ENCODE measurements around the gene LCP1.
"Not testable (repeated sequence)": the region's sequence is repeated elsewhere in the genome, so short reads cannot be mapped to it uniquely, and the experiment has no call there.

Gene LCP1

DNA sequence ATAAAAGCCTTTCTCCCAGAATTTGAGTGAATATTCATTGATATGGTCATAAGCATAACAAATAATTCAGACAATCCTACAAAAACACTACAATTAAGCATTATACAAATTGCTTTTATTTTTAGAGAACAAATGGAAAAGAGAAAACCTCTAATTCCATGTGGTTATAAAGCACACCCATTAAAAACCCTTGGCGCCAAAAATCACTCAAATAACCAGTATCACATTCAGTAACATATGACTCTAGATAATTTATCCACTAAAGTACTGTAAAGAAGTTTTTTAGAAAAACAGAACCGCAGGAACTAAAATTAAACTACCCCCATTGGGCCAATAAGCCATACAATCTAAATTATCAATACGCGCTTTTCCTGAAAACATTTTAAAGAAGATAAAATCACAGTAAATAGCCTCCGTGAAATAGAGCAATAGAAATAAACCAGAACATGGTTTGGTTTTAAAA is 569 bp downstream of the LCP1 start:
- no peak for DNase-seq

DNA sequence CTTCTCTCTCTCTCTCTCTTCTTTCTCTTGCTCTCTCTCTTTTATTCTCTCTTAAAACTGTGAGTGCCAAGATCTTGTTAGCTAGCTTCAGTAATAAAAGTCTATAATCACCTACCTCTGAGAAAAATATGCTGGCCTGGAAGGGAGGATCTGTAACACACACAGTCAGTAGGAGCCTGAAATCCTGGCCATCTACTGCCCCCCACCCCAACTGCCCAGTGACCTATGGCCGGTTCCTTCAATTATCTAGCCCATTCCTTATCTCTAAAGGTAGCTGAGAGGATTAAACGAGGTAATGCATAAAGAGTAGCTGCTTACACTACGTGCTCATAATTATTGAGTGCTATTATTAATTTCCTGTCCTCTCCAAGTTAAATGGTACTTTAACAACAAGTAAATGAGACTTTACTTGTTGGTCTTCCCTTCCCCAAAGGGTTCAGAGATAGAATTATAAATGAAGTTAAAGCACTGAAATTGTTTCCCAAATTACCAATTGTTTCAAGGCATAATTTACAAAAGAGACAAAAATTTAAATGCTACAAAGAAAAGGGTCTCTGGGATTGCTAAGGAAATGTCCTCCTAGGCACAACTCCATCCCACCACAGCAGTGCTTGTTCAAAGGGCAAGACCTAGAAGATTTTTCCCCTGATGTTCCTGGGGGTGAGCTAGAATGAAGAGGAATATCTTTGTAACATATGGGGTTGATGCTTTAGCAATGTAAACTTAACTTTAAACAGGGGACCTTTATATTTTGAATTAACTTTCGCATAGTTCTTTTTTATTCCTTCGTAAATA is 1.8 kb downstream of the LCP1 start:
- no peak for DNase-seq

GRCh38 chr13:46179491-46179908 is 2.5 kb downstream of the LCP1 start:
- no peak for DNase-seq

- DNase-seq: no peak
Measured at GRCh38 chr13:46178821-46179220, 3.2 kb downstream of the LCP1 start.

DNA sequence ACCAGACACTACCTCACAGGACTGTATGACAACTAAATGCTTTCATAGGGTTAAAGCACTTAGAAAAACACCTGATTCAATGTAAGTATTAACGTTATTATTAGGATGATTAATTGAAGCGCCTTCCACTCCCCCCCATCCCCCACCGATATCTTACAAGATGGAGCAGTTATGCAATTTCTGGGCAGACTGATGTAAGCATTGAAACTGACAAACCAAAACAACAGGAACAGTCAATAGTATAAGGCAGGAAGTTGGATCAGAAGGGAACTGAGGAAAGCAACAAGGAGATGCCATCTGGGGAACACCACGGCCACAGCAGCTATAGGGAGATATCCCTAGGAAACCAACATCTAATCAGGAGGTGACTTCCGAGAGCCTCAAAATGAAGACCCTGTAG is 3.8 kb downstream of the LCP1 start:
- no peak for DNase-seq

GRCh38 chr13:46176756-46177155 is 5.2 kb downstream of the LCP1 start:
- DNase-seq: no peak

GRCh38 chr13:46173656-46174055 is 8.3 kb downstream of the LCP1 start:
- DNase-seq: no peak

DNA sequence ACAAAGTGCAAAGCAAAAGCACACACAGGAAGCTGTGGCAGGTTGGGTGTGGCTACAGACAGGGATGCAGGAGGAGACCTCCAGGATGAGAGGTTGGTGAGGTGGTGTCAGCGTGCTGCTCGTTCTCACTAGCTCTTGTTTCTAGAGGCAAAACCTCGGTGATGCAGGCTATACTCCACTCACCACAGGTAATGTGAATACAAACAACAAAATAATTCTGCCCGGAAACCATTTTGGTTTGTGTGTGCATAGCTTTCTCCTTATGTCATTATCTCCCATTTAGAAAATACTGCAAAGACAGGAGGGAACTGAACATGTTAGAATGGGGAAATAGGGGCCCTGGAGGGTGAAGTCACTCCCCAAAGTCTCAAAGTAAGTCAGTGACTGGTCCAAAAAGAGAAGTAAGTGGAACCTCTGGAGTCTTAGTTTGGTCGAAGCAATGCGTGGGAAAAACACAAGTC is 9.4 kb downstream of the LCP1 start:
- DNase-seq: no peak

- no peak for DNase-seq
Measured at GRCh38 chr13:46171739-46172138, 10.2 kb downstream of the LCP1 start.

- no peak for DNase-seq
Measured at GRCh38 chr13:46171217-46171616, 10.8 kb downstream of the LCP1 start.

GRCh38 chr13:46170687-46171086 is 11.3 kb downstream of the LCP1 start:
- no peak for DNase-seq

- DNase-seq: no peak
Measured at GRCh38 chr13:46170268-46170667, 11.7 kb downstream of the LCP1 start.

DNA sequence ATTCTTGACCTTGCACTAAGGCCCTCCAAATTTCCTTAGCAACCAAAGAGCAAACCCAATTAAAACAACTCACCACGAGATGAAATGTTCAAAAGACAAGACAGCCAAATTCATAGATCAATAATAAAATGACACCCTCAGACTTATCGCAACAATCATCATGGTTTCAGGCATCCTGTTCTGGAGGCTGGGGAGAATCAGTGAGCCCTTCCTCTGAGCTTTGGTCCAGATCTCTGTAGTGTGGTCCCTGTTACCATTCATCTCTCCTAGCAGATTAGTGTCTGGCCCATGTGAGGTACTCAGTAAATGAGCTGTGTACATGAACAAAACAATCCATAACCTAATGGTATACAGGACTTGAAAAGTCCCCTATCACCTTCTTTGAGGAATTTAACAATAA is 12.2 kb downstream of the LCP1 start:
- DNase-seq: no peak

GRCh38 chr13:46168783-46169182 is 13.2 kb downstream of the LCP1 start:
- DNase-seq: no peak

- DNase-seq: peak; percentile 5
Measured at GRCh38 chr13:46168341-46168740, 13.6 kb downstream of the LCP1 start.

- DNase-seq: no peak
Measured at GRCh38 chr13:46166947-46167610, 14.9 kb downstream of the LCP1 start.

- DNase-seq: no peak
Measured at GRCh38 chr13:46166224-46166584, 15.8 kb downstream of the LCP1 start.

- no peak for DNase-seq
Measured at GRCh38 chr13:46165485-46166223, 16.3 kb downstream of the LCP1 start.

- no peak for DNase-seq
Measured at GRCh38 chr13:46164661-46165060, 17.3 kb downstream of the LCP1 start.

DNA sequence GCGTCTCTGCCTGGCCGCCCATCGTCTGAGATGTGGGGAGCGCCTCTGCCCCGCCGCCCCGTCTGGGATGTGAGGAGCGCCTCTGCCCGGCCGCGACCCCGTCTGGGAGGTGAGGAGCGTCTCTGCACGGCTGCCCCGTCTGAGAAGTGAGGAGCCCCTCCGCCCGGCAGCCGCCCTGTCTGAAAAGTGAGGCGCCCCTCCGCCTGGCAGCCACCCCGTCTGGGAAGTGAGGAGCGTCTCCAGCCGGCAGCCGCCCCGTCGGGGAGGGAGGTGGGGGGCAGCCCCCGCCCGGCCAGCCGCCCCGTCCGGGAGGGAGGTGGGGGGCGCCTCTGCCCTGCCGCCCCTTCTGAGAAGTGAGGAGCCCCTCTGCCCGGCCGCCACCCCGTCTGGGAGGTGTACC is 19.2 kb downstream of the LCP1 start:
- DNase-seq: not testable (repeated sequence)

DNA sequence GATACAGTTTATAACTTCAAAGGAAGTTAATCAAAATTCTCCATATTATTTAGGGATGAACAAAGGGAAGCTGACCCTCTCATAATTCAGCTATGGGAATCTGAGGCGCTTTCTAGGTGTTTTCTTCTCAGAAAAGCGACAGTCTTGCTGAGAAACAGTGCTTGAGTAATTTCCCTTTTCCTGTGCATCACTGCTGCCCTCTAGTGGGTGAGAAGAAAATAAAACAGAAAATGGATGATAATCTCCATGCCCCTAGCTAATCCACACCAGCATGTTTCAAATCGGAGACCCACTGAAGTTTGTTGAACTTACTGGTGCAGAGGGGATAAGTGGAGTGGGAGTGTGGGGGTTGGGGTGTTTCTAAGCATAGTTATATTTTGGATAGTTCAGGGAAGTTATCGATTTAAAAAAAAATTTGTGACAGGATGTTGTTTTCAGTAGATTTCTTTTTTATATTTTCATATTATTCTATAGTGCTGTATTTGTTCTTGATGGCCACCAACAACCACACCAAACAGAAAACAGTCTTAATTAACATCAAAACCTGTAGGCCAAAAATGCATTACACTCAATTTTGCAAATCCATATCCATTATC is 21.4 kb downstream of the LCP1 start:
- peak; percentile 57 for DNase-seq

DNA sequence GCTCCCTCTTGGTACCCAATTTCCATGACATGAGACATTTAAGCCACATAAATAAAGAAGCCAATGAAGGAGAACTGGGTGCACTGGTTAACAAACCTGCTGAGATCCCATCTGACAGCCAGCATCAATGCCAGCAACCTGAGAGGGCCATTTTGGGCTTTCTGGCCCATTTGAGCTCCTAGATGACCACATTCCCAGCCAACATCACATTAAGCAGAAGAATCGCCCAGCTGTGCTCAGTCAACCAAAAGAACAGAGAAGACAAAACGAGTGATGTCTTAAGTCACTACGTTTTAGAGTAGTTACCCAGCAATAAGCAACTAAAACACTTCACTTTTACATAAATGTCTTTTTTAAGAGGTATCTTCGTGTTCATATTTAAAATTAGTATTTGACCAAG is 21.9 kb downstream of the LCP1 start:
- no peak for DNase-seq

DNA sequence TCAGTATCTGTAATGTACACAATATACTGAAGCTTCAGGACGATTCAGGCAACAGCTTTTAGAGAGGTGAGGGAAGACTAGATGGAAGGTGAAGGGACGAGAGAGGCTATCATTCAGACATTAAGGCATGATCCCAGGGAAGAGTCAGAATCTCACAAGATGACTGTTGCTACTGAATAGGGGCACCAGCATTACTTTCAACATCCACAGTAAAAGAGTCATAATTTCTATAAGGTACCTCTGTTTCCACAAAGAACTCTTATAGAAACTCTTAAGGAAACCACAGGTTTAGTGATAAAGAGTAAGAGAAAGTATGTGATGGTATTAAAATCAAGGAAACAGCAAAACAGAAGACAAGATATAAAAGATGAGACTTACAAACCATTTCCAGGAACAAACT is 23.0 kb downstream of the LCP1 start:
- DNase-seq: no peak

Measured in HCEC 1CT (cell line).